DND-41 (cell line): ENCODE data around the gene HPCAL1.

Experiments used
- CTCF ChIP-seq: IDR thresholded peaks from 2 replicates; pipeline ENCODE4 v1.5.1; 2012; ENCODE audit warnings: borderline replicate concordance, low read length, moderate library complexity, mild to moderate bottlenecking; ENCODE audit not compliant: poor library complexity, severe bottlenecking; ENCODE audit errors: extremely low read depth
- EZH2 ChIP-seq: IDR thresholded peaks from 3 replicates; pipeline ENCODE4 v1.6.1; 2012; ENCODE audit warnings: borderline replicate concordance, low read depth, mild to moderate bottlenecking, moderate library complexity, low read length, inconsistent platforms; ENCODE audit not compliant: severe bottlenecking

- TF ChIP-seq CTCF (no peak), EZH2 (no peak)
These were observed 23.5 kb downstream of the HPCAL1 start for GRCh38 chr2:10326151-10326616.
